H1 (cell line): ENCODE measurements around the gene NECAB3. TPM values are rescaled to one million over a fixed set of nuclear protein-coding genes. Genes with fewer than 3 reads are reported as not detected.

ENCODE experiments used
- CTCF ChIA-PET: fragments of 300-600 bp; sonication (Branson Sonifier 250); formaldehyde crosslinking; loops from one replicate; lab custom pipeline; 2021; ENCODE audit not compliant: partially characterized antibody; lab: Charles Lee
- POLR2A ChIA-PET: fragments of 300-600 bp; sonication (Branson Sonifier 250); formaldehyde crosslinking; loops from one replicate; lab custom pipeline; 2021; ENCODE audit warnings: inconsistent platforms; ENCODE audit not compliant: partially characterized antibody; lab: Charles Lee
- DNase-seq, 2 experiments: peaks; one replicate each; pipeline versions ENCODE4 v3.0.0 to v3.0.0-alpha.2; 2010 to 2022; ENCODE audit warnings: low spot score in 2 of 2, low read depth in 1 of 2, mixed read lengths in 1 of 2
- FAIRE-seq: peaks from 2 replicates; lab custom pipeline; 2011; peaks lifted over from hg19 to GRCh38; lab: Jason Lieb, UNC
- H2AFZ ChIP-seq: 2 replicates; pipeline ENCODE4 v1.8.1; 2012; ENCODE audit warnings: low read length, inconsistent platforms
- H2AK5ac ChIP-seq: 2 replicates; pipeline ENCODE4 v1.6.1; 2013; ENCODE audit warnings: low read depth, low read length
- H2BK120ac ChIP-seq: replicated peaks from 2 replicates; pipeline ENCODE3; 2013; ENCODE audit warnings: low read depth, low read length, inconsistent platforms
- H2BK12ac ChIP-seq: 2 replicates; pipeline ENCODE4 v1.6.1; 2013; ENCODE audit warnings: low read depth, low read length
- H2BK15ac ChIP-seq: 2 replicates; pipeline ENCODE4 v1.6.1; 2013; ENCODE audit warnings: low read length
- H2BK20ac ChIP-seq: 2 replicates; pipeline ENCODE4 v1.6.1; 2013; ENCODE audit warnings: low read length
- H2BK5ac ChIP-seq: 2 replicates; pipeline ENCODE4 v1.6.1; 2013; ENCODE audit warnings: low read depth, low read length
- H3K14ac ChIP-seq: 2 replicates; pipeline ENCODE4 v1.6.1; 2013; ENCODE audit warnings: inconsistent platforms; ENCODE audit not compliant: insufficient read length
- H3K18ac ChIP-seq: 2 replicates; pipeline ENCODE4 v1.6.1; 2013; ENCODE audit warnings: low read length; ENCODE audit errors: extremely low read depth
- H3K23ac ChIP-seq: 2 replicates; pipeline ENCODE4 v1.6.1; 2013; ENCODE audit warnings: inconsistent platforms; ENCODE audit not compliant: insufficient read length
- H3K23me2 ChIP-seq: 2 replicates; pipeline ENCODE4 v1.6.1; 2013; ENCODE audit warnings: low read depth, low read length
- H3K27ac ChIP-seq: 2 replicates; pipeline ENCODE4 v1.6.1; 2011; ENCODE audit warnings: low read depth, low read length, inconsistent platforms
- H3K27me3 ChIP-seq, 4 experiments: replicated peaks in 1 of 4; 1 replicate in 1 of 4; 2 replicates in 3 of 4; pipeline versions ENCODE4 v1.6.1 to v1.8.1; 2011 to 2013; ENCODE audit warnings: low read length in 3 of 4, mild to moderate bottlenecking in 3 of 4, inconsistent platforms in 2 of 4, mixed read lengths in 2 of 4, moderate library complexity in 1 of 4; ENCODE audit not compliant: control insufficient read depth in 3 of 4, insufficient read depth in 3 of 4; ENCODE audit errors: extremely low read depth in 1 of 4
- H3K36me3 ChIP-seq, 4 experiments: 2 replicates each; pipeline versions ENCODE4 v1.6.1 to v1.8.1; 2011 to 2013; ENCODE audit warnings: mild to moderate bottlenecking in 4 of 4, low read length in 3 of 4, moderate library complexity in 2 of 4, control low read depth in 1 of 4, inconsistent platforms in 1 of 4; ENCODE audit not compliant: insufficient read depth in 4 of 4, control insufficient read depth in 2 of 4
- H3K4ac ChIP-seq: replicated peaks from 2 replicates; pipeline ENCODE3; 2013; ENCODE audit warnings: low read length, low read depth, mixed read lengths, inconsistent platforms; ENCODE audit not compliant: insufficient read length
- H3K4me1 ChIP-seq, 4 experiments: replicated peaks in 1 of 4; 1 replicate in 1 of 4; 2 replicates in 3 of 4; pipeline versions ENCODE4 v1.6.1 to v1.8.1; 2011 to 2013; ENCODE audit warnings: low read length in 3 of 4, inconsistent platforms in 2 of 4, mixed read lengths in 1 of 4; ENCODE audit not compliant: insufficient read depth in 4 of 4, control insufficient read depth in 3 of 4
- H3K4me2 ChIP-seq, 2 experiments: 2 replicates each; pipeline versions ENCODE4 v1.6.1 to v1.8.1; 2011 to 2013; ENCODE audit warnings: low read depth in 2 of 2, low read length in 2 of 2, control low read depth in 1 of 2, inconsistent platforms in 1 of 2, mild to moderate bottlenecking in 1 of 2; ENCODE audit not compliant: insufficient read depth in 1 of 2
- H3K4me3 ChIP-seq, 4 experiments: fragments of 200-600, 300-600 bp in 1 of 4; sonication (generic), shearing (Covaris generic), sonication (Bioruptor Twin) in 1 of 4; 2 replicates each; pipeline versions ENCODE4 v1.5.1 to v1.8.1; 2011 to 2016; ENCODE audit warnings: low read length in 4 of 4, low read depth in 3 of 4, control low read depth in 2 of 4, inconsistent platforms in 2 of 4, mild to moderate bottlenecking in 2 of 4, mixed read lengths in 1 of 4, moderate library complexity in 1 of 4; ENCODE audit not compliant: insufficient read depth in 2 of 4; ENCODE audit errors: extremely low read depth in 1 of 4
- H3K56ac ChIP-seq: replicated peaks from 2 replicates; pipeline ENCODE3; 2013; ENCODE audit warnings: low read depth, mild to moderate bottlenecking, mixed read lengths, low read length, inconsistent platforms; ENCODE audit not compliant: insufficient read length
- H3K79me1 ChIP-seq: 2 replicates; pipeline ENCODE4 v1.6.1; 2013; ENCODE audit warnings: low read depth, low read length, control low read depth
- H3K79me2 ChIP-seq, 2 experiments: 2 replicates each; pipeline versions ENCODE4 v1.6.1 to v1.8.1; 2012 to 2013; ENCODE audit warnings: low read length in 2 of 2, mild to moderate bottlenecking in 2 of 2, inconsistent platforms in 1 of 2; ENCODE audit not compliant: insufficient read depth in 2 of 2, control insufficient read depth in 1 of 2
- H3K9ac ChIP-seq, 4 experiments: replicated peaks in 1 of 4; 1 replicate in 1 of 4; 2 replicates in 3 of 4; pipeline versions ENCODE4 v1.6.1 to v1.8.1; 2011 to 2013; ENCODE audit warnings: low read depth in 3 of 4, low read length in 3 of 4, control low read depth in 2 of 4, mild to moderate bottlenecking in 2 of 4, moderate library complexity in 2 of 4, inconsistent platforms in 1 of 4; ENCODE audit errors: extremely low read depth in 1 of 4
- H3K9me3 ChIP-seq, 2 experiments: 2 replicates each; pipeline versions ENCODE4 v1.6.1 to v1.8.1; 2012 to 2013; ENCODE audit warnings: mild to moderate bottlenecking in 2 of 2, moderate library complexity in 2 of 2, control low read depth in 1 of 2, inconsistent platforms in 1 of 2, low read depth in 1 of 2, low read length in 1 of 2, mixed read lengths in 1 of 2; ENCODE audit not compliant: insufficient read depth in 2 of 2
- H4K20me1 ChIP-seq, 2 experiments: replicated peaks in 1 of 2; 2 replicates each; pipeline versions ENCODE3 to v1.8.1; 2011 to 2013; ENCODE audit warnings: inconsistent platforms in 2 of 2, low read length in 2 of 2, mild to moderate bottlenecking in 1 of 2; ENCODE audit not compliant: insufficient read depth in 2 of 2, control insufficient read depth in 1 of 2
- H4K5ac ChIP-seq: 2 replicates; pipeline ENCODE4 v1.6.1; 2013; ENCODE audit warnings: low read length, low read depth, mixed read lengths, inconsistent platforms; ENCODE audit not compliant: insufficient read length
- H4K8ac ChIP-seq: 2 replicates; pipeline ENCODE4 v1.8.0; 2013; ENCODE audit warnings: mild to moderate bottlenecking, moderate library complexity, low read length, inconsistent platforms; ENCODE audit not compliant: insufficient read depth; ENCODE audit errors: extremely low read depth
- H4K91ac ChIP-seq: replicated peaks from 2 replicates; pipeline ENCODE3; 2013; ENCODE audit warnings: low read length, mixed read lengths, inconsistent platforms; ENCODE audit not compliant: insufficient read length
- BRCA1 ChIP-seq: IDR thresholded peaks from 2 replicates; pipeline ENCODE4 v1.6.1; 2012; ENCODE audit warnings: low read depth, low read length, improper control_type of control experiment
- CHD1 ChIP-seq: IDR thresholded peaks from 2 replicates; pipeline ENCODE4 v1.6.1; 2012; ENCODE audit warnings: low read depth, low read length, improper control_type of control experiment
- E2F6 ChIP-seq: IDR thresholded peaks from 2 replicates; pipeline ENCODE4 v1.6.1; 2012; ENCODE audit warnings: inconsistent platforms
- HDAC6 ChIP-seq: IDR thresholded peaks from one replicate; pipeline ENCODE4 v1.7.1; 2012; ENCODE audit warnings: low read depth, mild to moderate bottlenecking, inconsistent platforms, low read length, moderate library complexity
- NANOG ChIP-seq: IDR thresholded peaks from 2 replicates; pipeline ENCODE4 v1.6.1; 2011; ENCODE audit warnings: low read length, low read depth, mild to moderate bottlenecking, inconsistent platforms; ENCODE audit not compliant: insufficient read depth, poor library complexity, severe bottlenecking
- RBBP5 ChIP-seq: IDR thresholded peaks from 2 replicates; pipeline ENCODE4 v1.7.1; 2012; ENCODE audit warnings: low read depth, mild to moderate bottlenecking, inconsistent platforms, low read length, moderate library complexity, borderline replicate concordance
- RFX5 ChIP-seq: IDR thresholded peaks from 2 replicates; pipeline ENCODE4 v1.6.1; 2011; ENCODE audit warnings: low read depth, low read length, improper control_type of control experiment, borderline replicate concordance
- RNF2 ChIP-seq: fragments of 200-900, 300-1000 bp; sonication (generic); IDR thresholded peaks from 2 replicates; pipeline ENCODE4 v1.7.1; 2016; ENCODE audit warnings: borderline replicate concordance, low read depth, mild to moderate bottlenecking, antibody characterized with exemption, low read length; ENCODE audit not compliant: poor library complexity, severe bottlenecking; ENCODE audit errors: missing control alignments
- RXRA ChIP-seq: IDR thresholded peaks from 2 replicates; pipeline ENCODE4 v1.6.1; 2011; ENCODE audit warnings: low read depth, mild to moderate bottlenecking, low read length, moderate library complexity; ENCODE audit not compliant: insufficient read depth
- SAP30 ChIP-seq: fragments of 300-600 bp; sonication (generic); IDR thresholded peaks from 2 replicates; pipeline ENCODE4 v1.7.1; 2012; ENCODE audit warnings: low read length, moderate library complexity, mild to moderate bottlenecking, inconsistent platforms; ENCODE audit not compliant: insufficient read depth, insufficient replicate concordance
- SIRT6 ChIP-seq: IDR thresholded peaks from one replicate; pipeline ENCODE4 v1.7.1; 2012; ENCODE audit warnings: low read length, inconsistent platforms
- SIX5 ChIP-seq: IDR thresholded peaks from 2 replicates; pipeline ENCODE4 v1.6.1; 2011; ENCODE audit warnings: mild to moderate bottlenecking, low read depth, low read length
- TAF1 ChIP-seq: IDR thresholded peaks from 2 replicates; pipeline ENCODE4 v1.6.1; 2011; ENCODE audit warnings: mild to moderate bottlenecking, low read depth, low read length
- TEAD4 ChIP-seq: IDR thresholded peaks from 2 replicates; pipeline ENCODE4 v1.6.1; 2012; ENCODE audit warnings: low read depth, low read length, inconsistent platforms, mixed read lengths
- WGBS, 2 experiments: shearing (Covaris generic) in 1 of 2; methylation state at CpG; one replicate each; pipeline versions ENCODE4 v1.1.6 to v1.1.7; 2013 to 2015; ENCODE audit warnings: low lambda C conversion rate in 2 of 2, mixed read lengths in 2 of 2, inconsistent platforms in 1 of 2, low coverage in 1 of 2, missing lambda C conversion rate in 1 of 2; ENCODE audit not compliant: insufficient replicate concordance in 2 of 2, insufficient coverage in 1 of 2, insufficient read length in 1 of 2; ENCODE audit errors: extremely low coverage in 1 of 2, missing lambda C conversion rate in 1 of 2; 5-methylcytosine and 5-hydroxymethylcytosine counted together
- polyA plus RNA-seq, 7 experiments: library from polyadenylated mRNA; depleted of rRNA in 3 of 7; stranded (reverse) in 5 of 7; unstranded in 2 of 7; fragments of >200 nt in 5 of 7; fragments of 200-250 nt in 2 of 7; gene quantifications; 1 replicate in 5 of 7; 2 replicates in 1 of 7; 4 replicates in 1 of 7; pipeline versions ENCODE4 v1.2.1 to v1.2.3, GENCODE V29; 2011 to 2013; ENCODE audit warnings: missing spikeins in 2 of 7, mixed read lengths in 2 of 7
- total RNA-seq: library from RNA; stranded (reverse); fragmentation: NEBNext Ultra II Directional; extraction: Animal tissue kit (Norgen Biotek cat#: 25700); gene quantifications from 2 replicates; pipeline ENCODE4 v1.2.1, GENCODE V29; 2021

Gene NECAB3
- total and polyA plus RNA-seq, 2 of the 8 experiments (the other 6 are each of a cell fraction or from before 2014, with no cell fraction given) = 20.5 to 46.2 TPM

- no peak overlapping the region for H3K56ac ChIP-seq
- no peak overlapping the region for H4K8ac ChIP-seq
- no peak overlapping the region for H2BK15ac ChIP-seq
- no peak overlapping the region for H3K18ac ChIP-seq
- no peaks in the 10 kb centered on the region for H3K79me2 ChIP-seq
- 84% methylated on average over 12 of the region's 12 CpGs; no CpG with 5 or more reads in 1 of the 2 experiments for WGBS, 2 experiments
- H3K36me3 ChIP-seq = peaks cover 0 to 11% (median 0%) of the 10 kb centered on the region in 4 experiments; a peak in 2 of 8 replicates
- no peak for DNase-seq
- H3K4me3 ChIP-seq = no peak overlapping the region
- no peak overlapping the region for H2AFZ ChIP-seq
- H4K91ac ChIP-seq = no peak overlapping the region
- H3K79me1 ChIP-seq = no peaks in the 10 kb centered on the region
- H4K5ac ChIP-seq = no peak overlapping the region
- H2BK12ac ChIP-seq = no peak overlapping the region
- POLR2A ChIA-PET = no interaction called here
- no peak overlapping the region for H3K4me2 ChIP-seq
- H3K23ac ChIP-seq = no peak overlapping the region
- no peak overlapping the region for H3K14ac ChIP-seq
- no peaks in the 10 kb centered on the region for H3K9me3 ChIP-seq
- H3K23me2 ChIP-seq = no peaks in the 10 kb centered on the region
- no peak overlapping the region for H2BK20ac ChIP-seq
- peaks cover 0 to 8% of the 10 kb centered on the region in 2 experiments for H4K20me1 ChIP-seq
- no peak for FAIRE-seq
- no peak overlapping the region for H3K27ac ChIP-seq
- no peak overlapping the region for H3K9ac ChIP-seq
- peaks cover 0 to 11% (median 1%) of the 10 kb centered on the region in 4 experiments; a peak in 4 of 7 replicates for H3K4me1 ChIP-seq
- H3K27me3 ChIP-seq = no peaks in the 10 kb centered on the region
- CTCF ChIA-PET = interaction anchor here (5.0 kb wide), 1 partner anchor 11 kb away, joined by 31 read pairs; the partner anchor contains the start of gene ACTL10
- H3K4ac ChIP-seq = no peak overlapping the region
- H2BK120ac ChIP-seq = no peak overlapping the region
- no peak overlapping the region for H2BK5ac ChIP-seq
- no peak overlapping the region for H2AK5ac ChIP-seq
- TF ChIP-seq RXRA = no peak
- no peak for TF ChIP-seq SIX5
- TF ChIP-seq HDAC6 = no peak
- TF ChIP-seq RNF2 = no peak
- TF ChIP-seq SAP30 = no peak
- TF ChIP-seq TAF1 = no peak
- TF ChIP-seq SIRT6 = no peak
- no peak for TF ChIP-seq CHD1
- no peak for TF ChIP-seq NANOG
- TF ChIP-seq BRCA1 = no peak
- no peak for TF ChIP-seq TEAD4
- TF ChIP-seq RBBP5 = no peak
- TF ChIP-seq RFX5 = no peak
- no peak for TF ChIP-seq E2F6
Observed at GRCh38 chr20:33657704-33658095, 16.5 kb downstream of the NECAB3 start.
